Fibroblast of lung (primary cell): ENCODE measurements around the gene ZCCHC7. TPM values are rescaled to one million over a fixed set of nuclear protein-coding genes. Genes with fewer than 3 reads are reported as not detected.

Experiments used
- DNase-seq, 2 donors: peaks; one replicate each; pipeline versions ENCODE4 v3.0.0 to v3.0.0-alpha.2; 2010; ENCODE audit warnings: low read depth in 2 of 2
- H2AFZ ChIP-seq: 2 replicates; pipeline ENCODE4 v1.5.1; 2012; ENCODE audit warnings: low read length, control low read depth, inconsistent platforms
- H3K27ac ChIP-seq: 2 replicates; pipeline ENCODE4 v1.5.1; 2011; ENCODE audit warnings: low read length, control low read depth; ENCODE audit not compliant: insufficient read depth
- H3K27me3 ChIP-seq: 2 replicates; pipeline ENCODE4 v1.5.1; 2011; ENCODE audit warnings: mild to moderate bottlenecking, low read length; ENCODE audit not compliant: control insufficient read depth, insufficient read depth
- H3K36me3 ChIP-seq: 2 replicates; pipeline ENCODE4 v1.5.1; 2011; ENCODE audit warnings: low read length; ENCODE audit not compliant: control insufficient read depth, insufficient read depth
- H3K4me1 ChIP-seq: 2 replicates; pipeline ENCODE4 v1.5.1; 2011; ENCODE audit warnings: low read length; ENCODE audit not compliant: control insufficient read depth, insufficient read depth; ENCODE audit errors: extremely low read depth
- H3K4me2 ChIP-seq: 2 replicates; pipeline ENCODE4 v1.5.1; 2011; ENCODE audit warnings: low read length, control low read depth; ENCODE audit not compliant: insufficient read depth; ENCODE audit errors: extremely low read depth
- H3K4me3 ChIP-seq, 4 experiments: fragments of 200-600 bp in 1 of 4; sonication (generic) in 1 of 4; replicated peaks in 1 of 4; 2 replicates each; pipeline ENCODE4 v1.5.1; 2011 to 2016; ENCODE audit warnings: low read length in 4 of 4, low read depth in 3 of 4, mild to moderate bottlenecking in 3 of 4, control low read depth in 2 of 4, inconsistent platforms in 1 of 4, mixed read lengths in 1 of 4; ENCODE audit not compliant: insufficient read depth in 1 of 4; ENCODE audit errors: control extremely low read depth in 1 of 4
- H3K79me2 ChIP-seq: 2 replicates; pipeline ENCODE4 v1.5.1; 2012; ENCODE audit warnings: mild to moderate bottlenecking, low read length, inconsistent platforms; ENCODE audit not compliant: control insufficient read depth, insufficient read depth
- H3K9ac ChIP-seq: 2 replicates; pipeline ENCODE4 v1.5.1; 2011; ENCODE audit warnings: mild to moderate bottlenecking, low read length, control low read depth; ENCODE audit not compliant: insufficient read depth
- H3K9me3 ChIP-seq: 2 replicates; pipeline ENCODE4 v1.5.1; 2012; ENCODE audit warnings: low read depth, low read length; ENCODE audit not compliant: control insufficient read depth, insufficient read depth
- H4K20me1 ChIP-seq: 2 replicates; pipeline ENCODE4 v1.5.1; 2011; ENCODE audit warnings: low read length; ENCODE audit not compliant: control insufficient read depth, insufficient read depth; ENCODE audit errors: extremely low read depth
- EZH2 ChIP-seq: IDR thresholded peaks from 2 replicates; pipeline ENCODE4 v1.5.1; 2012; ENCODE audit warnings: low read length, control low read depth, mild to moderate bottlenecking; ENCODE audit errors: missing control alignments
- polyA plus RNA-seq, 2 donors: library from polyadenylated mRNA; depleted of rRNA in 1 of 2; stranded (reverse) in 1 of 2; unstranded in 1 of 2; fragments of >200 nt; gene quantifications; 2 replicates each; pipeline ENCODE4 v1.2.1, GENCODE V29; 2011 to 2012; ENCODE audit warnings: missing spikeins in 1 of 2
- total RNA-seq: library from RNA; depleted of rRNA; stranded (reverse); fragments of >200 nt; gene quantifications from 2 replicates; pipeline ENCODE4 v1.2.1, GENCODE V29; 2014
- TF ChIP-seq, protein P1 (sequence below), 2 donors: IDR thresholded peaks in 1 of 2; conservative IDR thresholded peaks in 1 of 2; 1 replicate in 1 of 2; 2 replicates in 1 of 2; pipeline ENCODE4 v1.5.1; 2011 to 2012; ENCODE audit warnings: low read length in 2 of 2, control low read depth in 1 of 2, inconsistent platforms in 1 of 2, low read depth in 1 of 2, mild to moderate bottlenecking in 1 of 2

ZCCHC7 gene
- total and polyA plus RNA-seq, 2 donors (not counting 1 experiment from before 2014, with no cell fraction given) = 15.0 to 23.8 TPM

DNA sequence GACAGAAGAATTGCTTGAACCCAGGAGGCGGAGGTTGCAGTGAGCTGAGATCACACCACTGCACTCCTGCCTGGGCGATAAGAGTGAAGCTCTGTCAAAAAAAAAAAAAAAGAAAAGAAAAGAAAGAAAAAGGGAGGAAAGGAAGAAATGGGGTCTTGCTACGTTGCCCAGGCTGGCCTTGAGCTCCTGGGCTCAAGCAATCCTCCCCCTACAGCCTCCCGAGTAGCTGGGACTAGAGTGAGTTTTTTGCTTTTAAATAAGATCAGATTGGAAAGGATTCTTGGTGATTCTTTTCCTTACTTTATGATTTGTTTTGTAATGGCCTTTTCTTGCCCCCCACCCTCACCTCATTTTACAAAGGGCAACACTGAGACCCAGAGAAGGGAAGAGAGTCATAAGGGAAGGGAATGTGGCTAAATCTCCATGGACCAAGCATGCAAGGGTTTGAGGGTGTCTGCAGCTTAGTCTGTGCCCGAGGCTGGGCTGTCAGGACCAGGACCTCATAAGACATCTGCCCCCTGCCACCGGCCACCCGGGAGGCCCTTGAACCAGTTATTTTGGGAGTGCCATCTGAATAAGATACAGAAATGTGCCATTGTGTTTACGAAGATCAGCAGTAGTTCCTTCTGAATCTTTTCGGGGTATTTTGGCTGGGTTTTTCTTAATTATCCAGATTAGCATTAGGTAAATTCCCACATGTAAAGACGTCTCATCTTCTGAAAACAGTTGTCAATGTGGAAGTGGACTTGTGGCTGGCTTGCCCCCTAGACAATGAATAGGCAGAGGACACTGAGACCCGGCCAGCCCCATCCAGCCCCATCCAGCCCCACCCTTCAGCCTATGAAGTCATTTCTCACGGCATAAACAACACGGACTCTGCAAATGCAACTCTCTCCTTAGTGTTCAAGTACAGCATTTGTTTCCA is 257.6 kb downstream of the ZCCHC7 start:
- Histone ChIP-seq H3K36me3 (no peaks in the 10 kb centered on the region), H3K9me3 (no peaks in the 10 kb centered on the region), H3K9ac (no peak overlapping the region), H3K79me2 (no peaks in the 10 kb centered on the region), H2AFZ (no peak overlapping the region), H3K4me1 (no peaks in the 10 kb centered on the region), H3K27ac (no peak overlapping the region), H3K27me3 (peaks cover 5% of the 10 kb centered on the region), H3K4me2 (no peak overlapping the region), H3K4me3 (no peak overlapping the region), H4K20me1 (no peaks in the 10 kb centered on the region)
- TF ChIP-seq EZH2 = no peak
- TF ChIP-seq, protein P1, sequence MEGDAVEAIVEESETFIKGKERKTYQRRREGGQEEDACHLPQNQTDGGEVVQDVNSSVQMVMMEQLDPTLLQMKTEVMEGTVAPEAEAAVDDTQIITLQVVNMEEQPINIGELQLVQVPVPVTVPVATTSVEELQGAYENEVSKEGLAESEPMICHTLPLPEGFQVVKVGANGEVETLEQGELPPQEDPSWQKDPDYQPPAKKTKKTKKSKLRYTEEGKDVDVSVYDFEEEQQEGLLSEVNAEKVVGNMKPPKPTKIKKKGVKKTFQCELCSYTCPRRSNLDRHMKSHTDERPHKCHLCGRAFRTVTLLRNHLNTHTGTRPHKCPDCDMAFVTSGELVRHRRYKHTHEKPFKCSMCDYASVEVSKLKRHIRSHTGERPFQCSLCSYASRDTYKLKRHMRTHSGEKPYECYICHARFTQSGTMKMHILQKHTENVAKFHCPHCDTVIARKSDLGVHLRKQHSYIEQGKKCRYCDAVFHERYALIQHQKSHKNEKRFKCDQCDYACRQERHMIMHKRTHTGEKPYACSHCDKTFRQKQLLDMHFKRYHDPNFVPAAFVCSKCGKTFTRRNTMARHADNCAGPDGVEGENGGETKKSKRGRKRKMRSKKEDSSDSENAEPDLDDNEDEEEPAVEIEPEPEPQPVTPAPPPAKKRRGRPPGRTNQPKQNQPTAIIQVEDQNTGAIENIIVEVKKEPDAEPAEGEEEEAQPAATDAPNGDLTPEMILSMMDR (conservative IDR thresholded peaks at IDR 0.05 in 1 of 2, IDR thresholded peaks at IDR 0.05 in 1 of 2; ENCODE audit: low read depth in 1 of 2, low read length in 2 of 2) = no peak
- DNase-seq = no peak

DNA sequence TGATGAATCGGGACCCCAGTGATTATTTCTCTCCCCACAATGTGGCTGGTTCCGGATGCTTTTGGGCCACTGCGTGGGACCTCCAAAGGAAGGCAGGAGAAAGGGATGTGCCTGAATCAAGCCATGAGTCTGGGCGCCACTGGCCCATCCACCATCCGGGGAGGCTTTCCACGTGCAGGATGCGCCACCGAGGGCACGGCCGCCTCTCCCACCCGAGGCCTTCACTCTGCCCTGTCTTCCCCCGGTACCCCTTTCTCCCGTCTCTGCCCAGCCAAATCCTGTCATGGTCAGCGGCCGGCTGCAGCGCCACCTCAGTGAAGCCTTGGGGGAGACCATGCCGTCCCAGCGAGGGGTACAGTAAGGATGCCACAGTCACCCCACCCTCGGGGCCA is 258.2 kb downstream of the ZCCHC7 start:
- Histone ChIP-seq H3K79me2 (no peaks in the 10 kb centered on the region), H3K4me1 (no peaks in the 10 kb centered on the region), H2AFZ (no peak overlapping the region), H3K36me3 (no peaks in the 10 kb centered on the region), H3K27ac (no peak overlapping the region), H3K4me2 (no peak overlapping the region), H3K9me3 (no peaks in the 10 kb centered on the region), H4K20me1 (no peaks in the 10 kb centered on the region), H3K9ac (no peak overlapping the region), H3K4me3 (no peak overlapping the region), H3K27me3 (peaks cover 5% of the 10 kb centered on the region)
- DNase-seq = no peak
- TF ChIP-seq EZH2 = no peak
- TF ChIP-seq, protein P1 (conservative IDR thresholded peaks at IDR 0.05 in 1 of 2, IDR thresholded peaks at IDR 0.05 in 1 of 2; ENCODE audit: low read depth in 1 of 2, low read length in 2 of 2) = no peak

DNA sequence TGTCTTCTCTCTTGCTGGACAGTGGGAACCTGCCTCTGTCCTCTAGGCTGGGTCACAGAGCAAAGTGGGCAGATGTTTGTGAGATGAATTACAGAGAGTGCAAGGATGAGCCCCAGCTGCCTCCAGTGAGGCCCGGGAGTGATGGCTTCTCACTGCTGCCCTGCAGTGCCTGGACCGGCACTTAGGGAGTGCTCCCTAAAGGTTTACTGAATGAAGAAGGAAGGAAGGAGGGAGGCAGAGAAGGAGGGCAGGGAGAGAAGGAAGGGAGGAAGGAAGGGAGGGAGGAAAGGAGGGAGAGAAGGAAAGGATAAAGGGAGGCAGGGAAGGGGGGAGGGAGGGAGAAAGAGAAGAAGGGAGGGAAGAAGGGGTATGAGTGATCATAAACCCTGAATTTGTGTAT is 259.5 kb downstream of the ZCCHC7 start:
- H3K27me3 ChIP-seq = peaks cover 5% of the 10 kb centered on the region
- no peak overlapping the region for H3K4me2 ChIP-seq
- no peaks in the 10 kb centered on the region for H4K20me1 ChIP-seq
- no peaks in the 10 kb centered on the region for H3K4me1 ChIP-seq
- H3K4me3 ChIP-seq = no peak overlapping the region
- H3K79me2 ChIP-seq = no peaks in the 10 kb centered on the region
- no peak overlapping the region for H3K9ac ChIP-seq
- no peak for TF ChIP-seq EZH2
- TF ChIP-seq, protein P1 (conservative IDR thresholded peaks at IDR 0.05 in 1 of 2, IDR thresholded peaks at IDR 0.05 in 1 of 2; ENCODE audit: low read depth in 1 of 2, low read length in 2 of 2) = no peak
- H3K9me3 ChIP-seq = no peaks in the 10 kb centered on the region
- no peak for DNase-seq
- H3K36me3 ChIP-seq = no peaks in the 10 kb centered on the region
- H2AFZ ChIP-seq = no peak overlapping the region
- no peak overlapping the region for H3K27ac ChIP-seq
